A549 treated with DMSO at 1 μM for 4 hours (cell line): Measurements from ENCODE around the gene SH3TC1. TPM values are rescaled to one million over a fixed set of nuclear protein-coding genes. Genes with fewer than 3 reads are reported as not detected.

ENCODE experiments used
- total RNA-seq: library from RNA; stranded (reverse); fragments of 200-300 nt; extraction: Qiagen RNA extraction; gene quantifications from 5 replicates; pipeline ENCODE4 v1.2.3, GENCODE V29; 2022; ENCODE audit warnings: low read depth

SH3TC1 gene
- 7.6 to 10.5 TPM (median 8.3 TPM) in 5 replicates for total RNA-seq

DNA sequence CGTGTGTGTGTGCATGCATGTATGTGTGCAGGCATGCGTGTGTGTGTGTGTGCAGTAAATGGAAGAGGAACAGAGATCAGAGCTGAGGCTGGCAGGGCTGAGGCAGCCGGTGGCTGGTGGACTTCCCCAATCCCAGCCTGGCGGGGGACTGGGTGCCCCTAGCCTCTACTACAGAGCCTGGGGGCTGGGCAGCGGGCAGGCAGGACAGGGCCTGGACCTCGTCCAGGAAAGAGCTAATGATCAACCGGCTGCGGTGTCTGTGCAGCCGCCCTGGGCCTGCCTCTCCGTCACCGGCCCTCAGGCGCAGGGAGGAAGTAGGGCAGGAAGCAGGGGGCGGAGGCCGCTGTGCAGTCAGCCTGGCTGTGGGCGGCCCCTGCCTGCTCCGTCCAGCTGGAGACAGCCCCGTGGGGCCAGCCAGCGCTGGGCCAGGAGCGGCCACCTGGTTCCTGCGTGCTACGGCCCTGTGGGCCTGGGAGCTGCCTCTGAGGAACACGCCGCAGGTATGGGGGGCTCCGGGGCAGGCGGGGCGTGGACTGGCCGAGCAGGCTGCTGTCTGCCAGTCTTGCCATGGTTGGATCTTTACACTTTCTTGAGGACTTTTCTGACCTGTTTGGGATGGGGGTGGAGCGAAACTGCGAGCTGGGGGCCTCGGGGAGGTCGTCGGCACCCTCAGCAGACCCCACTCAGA is at the start of gene SH3TC1:
TSS of gene SH3TC1 (plus strand) at position 385 of the 688 bp plus-strand sequence. CDS start 5,905 bp downstream, outside the sequence.

DNA sequence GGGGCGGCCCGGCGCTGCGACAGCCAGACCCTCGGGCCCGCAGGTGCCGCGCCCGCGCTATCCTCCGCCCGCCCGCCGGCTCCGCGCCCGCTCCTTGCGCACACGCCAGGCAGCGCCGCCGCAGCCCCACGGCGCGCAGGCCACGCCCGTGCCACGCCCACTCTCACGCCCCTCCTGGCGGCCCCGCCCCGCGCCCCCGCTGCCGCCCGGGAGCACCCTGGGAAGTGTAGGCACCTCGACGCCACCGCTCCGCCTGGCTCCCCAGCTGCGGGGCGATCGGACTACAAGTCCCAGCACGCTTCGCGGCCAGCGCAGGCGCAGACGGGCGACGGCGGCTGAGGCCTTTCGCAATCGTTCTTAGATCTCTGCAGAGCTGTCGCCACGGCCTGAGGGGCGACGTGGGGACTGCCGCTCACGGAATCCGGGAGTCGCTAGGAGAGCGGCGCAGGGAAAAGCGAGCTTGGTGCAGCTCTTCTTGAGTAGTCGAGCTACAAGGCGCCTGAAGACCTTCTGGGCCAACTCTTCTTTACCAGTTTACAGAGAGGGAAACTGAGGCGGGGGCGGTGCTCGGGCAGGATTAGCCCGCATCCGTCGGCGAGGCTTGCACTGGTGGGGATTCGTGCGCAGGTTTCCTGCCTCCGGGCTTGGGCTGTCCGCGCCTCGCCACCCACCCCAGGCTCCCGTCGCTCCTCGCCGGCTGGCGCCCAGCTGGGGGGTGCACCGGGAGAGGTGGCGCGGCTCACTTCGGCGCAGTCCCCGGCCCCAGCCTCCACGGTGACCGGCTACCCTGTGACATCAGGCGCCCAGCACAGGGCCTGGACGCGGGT is 40.2 kb upstream of the SH3TC1 start, which contains the start of gene ABLIM2:
TSS of gene ABLIM2 (minus strand) at position 104 of the 827 bp plus-strand sequence. CDS start 124 bp downstream, outside the sequence.

GRCh38 chr4:8269535-8270417 is 70.7 kb downstream of the SH3TC1 start, which contains the start of gene HTRA3:
Gene HTRA3, plus strand, starts transcription at chr4:8269754. Its CDS starts 215 bp downstream, at chr4:8269969.

Other genes starting within 250 kb of the SH3TC1 start
- gene ABLIM2, start 40.5 kb upstream of the SH3TC1 start, total RNA-seq: 0.39 to 0.80 TPM (median 0.50 TPM) in 5 replicates
- 15.7 to 20.9 TPM (median 18.3 TPM) in 5 replicates for gene HTRA3, start 70.5 kb downstream of the SH3TC1 start, total RNA-seq
- 8.0 to 10.6 TPM (median 9.8 TPM) in 5 replicates for gene ACOX3, start 241.4 kb downstream of the SH3TC1 start, total RNA-seq
- gene TRMT44, start 241.5 kb downstream of the SH3TC1 start, total RNA-seq: 5.2 to 6.8 TPM (median 6.2 TPM) in 5 replicates